Stimulated activated CD8-positive, alpha-beta memory T cell treated with anti-CD3 and anti-CD28 coated beads, Interleukin-12 subunit alpha, Interleukin-12 subunit beta, amount 100 ng/mL, for 4 hours (primary cell): ENCODE data around the gene CACNA2D1.

ENCODE experiments used
- DNase-seq: peaks from one replicate; pipeline ENCODE4 v3.0.0-alpha.2; 2020; ENCODE audit warnings: low read depth

CACNA2D1 gene

GRCh38 chr7:82109288-82109687 lies 334.3 kb downstream of the CACNA2D1 start:
- no peak for DNase-seq

GRCh38 chr7:82106201-82106600 lies 337.4 kb downstream of the CACNA2D1 start:
- DNase-seq = no peak

- DNase-seq = no peak
These were observed 338.1 kb downstream of the CACNA2D1 start for GRCh38 chr7:82105463-82105862.

- DNase-seq = no peak
These were observed 345.2 kb downstream of the CACNA2D1 start for GRCh38 chr7:82098414-82098813.

GRCh38 chr7:82091126-82091684 lies 352.4 kb downstream of the CACNA2D1 start:
- DNase-seq = no peak

GRCh38 chr7:82087099-82087498 lies 356.5 kb downstream of the CACNA2D1 start:
- DNase-seq = no peak

GRCh38 chr7:82085116-82085515 lies 358.5 kb downstream of the CACNA2D1 start:
- no peak for DNase-seq

GRCh38 chr7:82081644-82082224 lies 361.8 kb downstream of the CACNA2D1 start:
- no peak for DNase-seq

GRCh38 chr7:82080254-82080927 lies 363.2 kb downstream of the CACNA2D1 start:
- DNase-seq = no peak

GRCh38 chr7:82079527-82079926 lies 364.1 kb downstream of the CACNA2D1 start:
- DNase-seq = no peak

- no peak for DNase-seq
These were observed 364.8 kb downstream of the CACNA2D1 start for GRCh38 chr7:82078807-82079206.

- no peak for DNase-seq
These were observed 372.1 kb downstream of the CACNA2D1 start for GRCh38 chr7:82071468-82071867.

GRCh38 chr7:82067628-82068264 lies 375.8 kb downstream of the CACNA2D1 start:
- DNase-seq = no peak

GRCh38 chr7:82057476-82057875 lies 386.1 kb downstream of the CACNA2D1 start:
- DNase-seq = no peak

- no peak for DNase-seq
These were observed 387.3 kb downstream of the CACNA2D1 start for GRCh38 chr7:82056282-82056681.

GRCh38 chr7:82054544-82054943 lies 389.0 kb downstream of the CACNA2D1 start:
- DNase-seq = no peak

- DNase-seq = no peak
These were observed 390.0 kb downstream of the CACNA2D1 start for GRCh38 chr7:82053453-82054032.

GRCh38 chr7:82051601-82052000 lies 392.0 kb downstream of the CACNA2D1 start:
- DNase-seq = no peak

- DNase-seq = no peak
These were observed 392.8 kb downstream of the CACNA2D1 start for GRCh38 chr7:82050792-82051191.

- DNase-seq = no peak
These were observed 393.6 kb downstream of the CACNA2D1 start for GRCh38 chr7:82049891-82050533.

- no peak for DNase-seq
These were observed 394.1 kb downstream of the CACNA2D1 start for GRCh38 chr7:82049442-82049841.

- no peak for DNase-seq
These were observed 399.0 kb downstream of the CACNA2D1 start for GRCh38 chr7:82044497-82045080.
